Vagina (tissue), 2 donors: ENCODE data around the gene TK2. TPM values are rescaled to one million over a fixed set of nuclear protein-coding genes. Genes with fewer than 3 reads are reported as not detected.

ENCODE experiments used
- DNase-seq, 2 donors: peaks; one replicate each; pipeline ENCODE4 v3.0.0-alpha.2; 2017; ENCODE audit errors: extremely low spot score in 2 of 2
- H3K27ac ChIP-seq: fragments of 200-600 bp; sonication (generic); one replicate; pipeline ENCODE4 v1.5.1; 2019
- H3K27me3 ChIP-seq: fragments of 200-600 bp; sonication (generic); one replicate; pipeline ENCODE4 v1.5.1; 2019
- H3K36me3 ChIP-seq, 2 donors: fragments of 200-600 bp; sonication (generic); one replicate each; pipeline ENCODE4 v1.5.1; 2017 to 2019
- H3K4me1 ChIP-seq: fragments of 200-600 bp; sonication (generic); one replicate; pipeline ENCODE4 v1.5.1; 2019
- H3K4me3 ChIP-seq, 2 donors: fragments of 200-600 bp; sonication (generic); 1 replicate in 1 of 2; 2 replicates in 1 of 2; pipeline ENCODE4 v1.5.1; 2016 to 2019
- H3K9me3 ChIP-seq: fragments of 200-600 bp; sonication (generic); one replicate; pipeline ENCODE4 v1.5.1; 2019
- POLR2A ChIP-seq, 2 donors: fragments of 450-650 bp; IDR thresholded peaks; one replicate each; pipeline ENCODE4 v1.6.1; 2017; ENCODE audit warnings: antibody characterized with exemption in 2 of 2, mild to moderate bottlenecking in 2 of 2, moderate library complexity in 2 of 2
- POLR2AphosphoS5 ChIP-seq, 2 donors: sonication (generic); formaldehyde crosslinking; IDR thresholded peaks; one replicate each; pipeline ENCODE4 v1.9.0; 2017; ENCODE audit warnings: antibody characterized with exemption in 2 of 2, mild to moderate bottlenecking in 2 of 2, low read depth in 1 of 2; ENCODE audit not compliant: insufficient read depth in 1 of 2
- intact Hi-C: fragments of 100-400 bp; cut with DNase I; formaldehyde crosslinking; loops from one replicate; pipeline ENCODE4 v1.15.1; 2023
- total RNA-seq: library from RNA; depleted of rRNA; stranded (reverse); fragments of >200 nt; gene quantifications from one replicate; pipeline ENCODE4 v1.2.3, GENCODE V29; 2016
- TF ChIP-seq, protein P1 (sequence below), 3 experiments: fragments of 450-650 bp in 2 of 3; fragments of 200-600 bp in 1 of 3; sonication (generic) in 1 of 3; IDR thresholded peaks; one replicate each; pipeline ENCODE4 v1.5.1; 2017 to 2019; ENCODE audit warnings: antibody characterized with exemption in 3 of 3, mild to moderate bottlenecking in 2 of 3, moderate library complexity in 2 of 3

Gene TK2
- total RNA-seq, 1 donor from 2014 or later: 43.2 TPM

GRCh38 chr16:66552286-66553177 is 2.6 kb upstream of the TK2 start, which contains the start of gene CKLF:
Gene CKLF (plus strand): TSS chr16:66552576. CDS start chr16:66552716, 140 bp downstream.
- peaks cover 60% of the 10 kb centered on the region for H3K4me1 ChIP-seq
- peak in 1 of 2 donors; percentile 91 for DNase-seq
- no peaks in the 10 kb centered on the region for H3K36me3 ChIP-seq
- H3K27me3 ChIP-seq: no peaks in the 10 kb centered on the region
- TF ChIP-seq POLR2AphosphoS5 (IDR thresholded peaks at IDR 0.05; ENCODE audit: insufficient read depth in 1 of 2, low read depth in 1 of 2) (peak; percentile 97 to 98), POLR2A (IDR thresholded peaks at IDR 0.05) (peak in 1 of 2 donors; percentile 71)
- TF ChIP-seq, protein P1, sequence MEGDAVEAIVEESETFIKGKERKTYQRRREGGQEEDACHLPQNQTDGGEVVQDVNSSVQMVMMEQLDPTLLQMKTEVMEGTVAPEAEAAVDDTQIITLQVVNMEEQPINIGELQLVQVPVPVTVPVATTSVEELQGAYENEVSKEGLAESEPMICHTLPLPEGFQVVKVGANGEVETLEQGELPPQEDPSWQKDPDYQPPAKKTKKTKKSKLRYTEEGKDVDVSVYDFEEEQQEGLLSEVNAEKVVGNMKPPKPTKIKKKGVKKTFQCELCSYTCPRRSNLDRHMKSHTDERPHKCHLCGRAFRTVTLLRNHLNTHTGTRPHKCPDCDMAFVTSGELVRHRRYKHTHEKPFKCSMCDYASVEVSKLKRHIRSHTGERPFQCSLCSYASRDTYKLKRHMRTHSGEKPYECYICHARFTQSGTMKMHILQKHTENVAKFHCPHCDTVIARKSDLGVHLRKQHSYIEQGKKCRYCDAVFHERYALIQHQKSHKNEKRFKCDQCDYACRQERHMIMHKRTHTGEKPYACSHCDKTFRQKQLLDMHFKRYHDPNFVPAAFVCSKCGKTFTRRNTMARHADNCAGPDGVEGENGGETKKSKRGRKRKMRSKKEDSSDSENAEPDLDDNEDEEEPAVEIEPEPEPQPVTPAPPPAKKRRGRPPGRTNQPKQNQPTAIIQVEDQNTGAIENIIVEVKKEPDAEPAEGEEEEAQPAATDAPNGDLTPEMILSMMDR (IDR thresholded peaks at IDR 0.05): no peak
- no peaks in the 10 kb centered on the region for H3K9me3 ChIP-seq
- intact Hi-C loops: loop anchor here (10.0 kb wide), 1 partner anchor 48 kb away; no protein-coding TSS in a partner anchor
- H3K27ac ChIP-seq: peak within 1 kb of the TSS; percentile 89
- H3K4me3 ChIP-seq: peak within 1 kb of the TSS; percentile 58 to 64

- H3K36me3 ChIP-seq: no peaks in the 10 kb centered on the region
- no peaks in the 10 kb centered on the region for H3K9me3 ChIP-seq
- peak overlapping the region; percentile 58 to 64 for H3K4me3 ChIP-seq
- peaks cover 60% of the 10 kb centered on the region for H3K4me1 ChIP-seq
- H3K27ac ChIP-seq: peak overlapping the region; percentile 89
- intact Hi-C loops: loop anchor here (2.0 to 10.0 kb wide), 2 partner anchors 29 to 47 kb away; no protein-coding TSS in a partner anchor
- no peaks in the 10 kb centered on the region for H3K27me3 ChIP-seq
- TF ChIP-seq, protein P1 (IDR thresholded peaks at IDR 0.05): no peak
- TF ChIP-seq POLR2AphosphoS5 (IDR thresholded peaks at IDR 0.05; ENCODE audit: insufficient read depth in 1 of 2, low read depth in 1 of 2): no peak
- TF ChIP-seq POLR2A (IDR thresholded peaks at IDR 0.05): no peak
- DNase-seq: no peak
Observed at GRCh38 chr16:66551788-66552285, 1.9 kb upstream of the TK2 start.

DNA sequence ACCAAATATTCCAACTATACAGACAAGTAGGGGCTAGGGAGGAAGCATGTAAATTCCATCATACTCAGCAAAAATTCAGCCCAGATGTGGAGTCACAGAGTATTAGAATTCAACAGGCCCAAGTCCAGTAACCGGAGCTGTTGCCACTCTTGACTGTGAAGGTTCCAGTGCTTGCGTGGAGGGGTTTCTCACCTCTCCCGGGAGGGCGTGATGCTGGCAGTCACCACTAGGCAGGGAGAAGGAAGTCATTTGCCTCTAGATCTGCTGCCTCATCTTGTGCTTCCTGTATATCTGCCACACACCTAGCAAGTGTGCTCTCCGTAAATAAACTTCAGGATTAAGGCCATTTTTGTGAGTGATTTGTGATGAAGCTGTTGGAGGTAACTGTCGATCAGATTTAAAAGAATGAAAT is 1.4 kb upstream of the TK2 start:
- Histone ChIP-seq H3K4me3 (peak overlapping the region in 1 of 2 donors; percentile 58), H3K27ac (peak overlapping the region; percentile 89), H3K27me3 (no peaks in the 10 kb centered on the region), H3K4me1 (peaks cover 60% of the 10 kb centered on the region), H3K9me3 (no peaks in the 10 kb centered on the region), H3K36me3 (no peaks in the 10 kb centered on the region)
- intact Hi-C loops: loop anchor here (2.0 to 10.0 kb wide), 2 partner anchors 29 to 47 kb away; no protein-coding TSS in a partner anchor
- DNase-seq: peak in 1 of 2 donors; percentile 83
- TF ChIP-seq POLR2AphosphoS5 (IDR thresholded peaks at IDR 0.05; ENCODE audit: insufficient read depth in 1 of 2, low read depth in 1 of 2): no peak
- TF ChIP-seq, protein P1 (IDR thresholded peaks at IDR 0.05): peak in 1 of 3 experiments; percentile 26

DNA sequence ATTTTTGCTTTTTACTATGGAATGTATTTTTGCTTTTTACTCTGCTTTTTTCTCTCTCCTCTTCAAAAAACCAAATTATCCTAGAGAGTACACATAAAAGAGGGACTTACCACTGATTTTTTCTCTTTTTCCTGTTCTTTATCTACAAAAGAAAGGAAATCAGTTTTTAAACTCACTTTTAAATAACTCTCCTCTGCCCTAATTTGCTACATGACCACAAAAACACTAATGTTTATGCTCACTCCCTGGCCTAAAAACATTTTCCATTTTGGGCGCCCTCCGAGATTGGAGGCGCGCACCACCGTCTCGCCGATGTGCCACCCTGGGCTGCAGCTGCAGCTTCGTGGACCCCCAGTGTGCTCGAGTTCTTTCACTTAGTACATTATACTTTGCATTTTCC is 1.1 kb downstream of the TK2 start:
- intact Hi-C loops: no loop called here
- Histone ChIP-seq H3K4me3 (peak overlapping the region; percentile 70 to 80), H3K9me3 (no peaks in the 10 kb centered on the region), H3K27ac (peak overlapping the region; percentile 95), H3K4me1 (peaks cover 43% of the 10 kb centered on the region), H3K36me3 (no peaks in the 10 kb centered on the region), H3K27me3 (no peaks in the 10 kb centered on the region)
- no peak for TF ChIP-seq POLR2AphosphoS5 (IDR thresholded peaks at IDR 0.05; ENCODE audit: insufficient read depth in 1 of 2, low read depth in 1 of 2)
- TF ChIP-seq, protein P1 (IDR thresholded peaks at IDR 0.05): no peak
- no peak for TF ChIP-seq POLR2A (IDR thresholded peaks at IDR 0.05)
- no peak for DNase-seq
